Prostate gland (tissue), 2 donors: Measurements from ENCODE around the gene PDE4D.
A peak's percentile ranks its signal among the peaks of the same experiment; 100 is the strongest.

ENCODE experiments used
- POLR2A ChIP-seq: fragments of 450-650 bp; IDR thresholded peaks from one replicate; pipeline ENCODE4 v1.6.1; 2016; ENCODE audit warnings: antibody characterized with exemption, mild to moderate bottlenecking
- POLR2AphosphoS5 ChIP-seq: sonication (generic); formaldehyde crosslinking; IDR thresholded peaks from one replicate; pipeline ENCODE4 v1.6.1; 2017; ENCODE audit warnings: antibody characterized with exemption
- TF ChIP-seq, protein P1 (sequence below), 4 experiments: fragments of 200-600 bp in 2 of 4; fragments of 450-650 bp in 2 of 4; sonication (generic) in 2 of 4; IDR thresholded peaks; 1 replicate in 3 of 4; 2 replicates in 1 of 4; pipeline ENCODE4 v1.5.1; 2016 to 2019; ENCODE audit warnings: antibody characterized with exemption in 4 of 4, mild to moderate bottlenecking in 2 of 4, moderate library complexity in 2 of 4

DNA sequence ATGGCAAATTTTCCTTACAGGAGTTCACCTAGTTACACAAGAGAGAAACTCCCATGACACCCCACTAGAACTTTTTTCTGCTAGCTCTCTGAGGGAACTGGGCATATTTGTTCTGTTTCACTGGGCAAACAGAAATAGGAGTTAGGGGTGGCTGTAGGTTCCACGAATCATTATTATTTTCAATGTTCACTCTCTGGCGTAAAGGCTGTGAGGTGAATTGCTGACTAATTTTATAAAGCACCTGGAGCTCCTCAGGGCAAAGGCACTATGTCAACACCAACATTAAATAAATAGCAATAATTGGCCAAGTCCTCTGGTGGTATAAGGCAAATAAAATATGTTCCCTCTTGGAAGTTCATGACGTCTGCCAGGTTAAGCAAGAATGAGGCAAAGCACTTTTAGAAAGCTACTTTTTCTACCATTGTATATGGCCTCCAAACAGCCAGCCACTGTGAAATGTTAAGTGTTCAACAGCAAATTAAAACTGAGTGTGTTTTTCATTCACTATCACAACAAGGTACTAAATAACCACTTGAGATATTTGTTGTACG, 344.6 kb downstream of the PDE4D start:
- TF ChIP-seq, protein P1, sequence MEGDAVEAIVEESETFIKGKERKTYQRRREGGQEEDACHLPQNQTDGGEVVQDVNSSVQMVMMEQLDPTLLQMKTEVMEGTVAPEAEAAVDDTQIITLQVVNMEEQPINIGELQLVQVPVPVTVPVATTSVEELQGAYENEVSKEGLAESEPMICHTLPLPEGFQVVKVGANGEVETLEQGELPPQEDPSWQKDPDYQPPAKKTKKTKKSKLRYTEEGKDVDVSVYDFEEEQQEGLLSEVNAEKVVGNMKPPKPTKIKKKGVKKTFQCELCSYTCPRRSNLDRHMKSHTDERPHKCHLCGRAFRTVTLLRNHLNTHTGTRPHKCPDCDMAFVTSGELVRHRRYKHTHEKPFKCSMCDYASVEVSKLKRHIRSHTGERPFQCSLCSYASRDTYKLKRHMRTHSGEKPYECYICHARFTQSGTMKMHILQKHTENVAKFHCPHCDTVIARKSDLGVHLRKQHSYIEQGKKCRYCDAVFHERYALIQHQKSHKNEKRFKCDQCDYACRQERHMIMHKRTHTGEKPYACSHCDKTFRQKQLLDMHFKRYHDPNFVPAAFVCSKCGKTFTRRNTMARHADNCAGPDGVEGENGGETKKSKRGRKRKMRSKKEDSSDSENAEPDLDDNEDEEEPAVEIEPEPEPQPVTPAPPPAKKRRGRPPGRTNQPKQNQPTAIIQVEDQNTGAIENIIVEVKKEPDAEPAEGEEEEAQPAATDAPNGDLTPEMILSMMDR (IDR thresholded peaks at IDR 0.05), result peak in 1 of 4 experiments; percentile 11
- peak; percentile 86 for TF ChIP-seq POLR2AphosphoS5
- no peak for TF ChIP-seq POLR2A
